CD4-positive, CD25-positive, alpha-beta regulatory T cell (primary cell): ENCODE measurements around the gene SARS1. TPM values are rescaled to one million over a fixed set of nuclear protein-coding genes. Genes with fewer than 3 reads are reported as not detected.

Experiments
- ATAC-seq, 2 donors: fragments of 150-1000 bp; cut with Tn5 transposase; one replicate each; pipeline ENCODE4 v1.10.0; 2021; ENCODE audit warnings: low read depth in 2 of 2, moderate number of reproducible peaks in 2 of 2, moderate library complexity in 1 of 2
- DNase-seq, 3 donors: peaks; one replicate each; pipeline versions ENCODE4 v3.0.0 to v3.0.0-alpha.2; 2012 to 2022; ENCODE audit warnings: mixed read lengths in 1 of 3
- H3K27ac ChIP-seq: one replicate; pipeline ENCODE4 v1.7.0; 2013; ENCODE audit warnings: mild to moderate bottlenecking, low read length; ENCODE audit not compliant: insufficient read depth, poor library complexity, severe bottlenecking
- H3K27me3 ChIP-seq: one replicate; pipeline ENCODE4 v1.7.0; 2013; ENCODE audit warnings: low read length; ENCODE audit not compliant: control insufficient read depth, insufficient read depth
- H3K36me3 ChIP-seq: one replicate; pipeline ENCODE4 v1.7.0; 2013; ENCODE audit warnings: mild to moderate bottlenecking, low read length, moderate library complexity; ENCODE audit not compliant: control insufficient read depth, insufficient read depth
- H3K4me1 ChIP-seq: 2 replicates; pipeline ENCODE4 v1.7.0; 2013; ENCODE audit warnings: mild to moderate bottlenecking, low read length; ENCODE audit not compliant: insufficient read depth, control insufficient read depth, poor library complexity, severe bottlenecking
- H3K4me3 ChIP-seq: one replicate; pipeline ENCODE4 v1.7.0; 2013; ENCODE audit warnings: low read depth, mild to moderate bottlenecking, low read length, moderate library complexity
- H3K9me3 ChIP-seq, 2 experiments: 1 replicate in 1 of 2; 2 replicates in 1 of 2; pipeline ENCODE4 v1.7.0; 2013; ENCODE audit warnings: low read length in 2 of 2, mild to moderate bottlenecking in 1 of 2, moderate library complexity in 1 of 2; ENCODE audit not compliant: control insufficient read depth in 2 of 2
- H3K27ac Mint-ChIP-seq, 3 donors: one replicate each; pipeline ENCODE4 v1.8.0; 2020 to 2022; ENCODE audit warnings: mild to moderate bottlenecking in 3 of 3, mixed read lengths in 3 of 3, moderate library complexity in 2 of 3
- H3K27me3 Mint-ChIP-seq: one replicate; pipeline ENCODE4 v1.8.0; 2022; ENCODE audit warnings: mild to moderate bottlenecking, mixed read lengths
- H3K36me3 Mint-ChIP-seq: one replicate; pipeline ENCODE4 v1.8.0; 2020; ENCODE audit warnings: mixed read lengths
- H3K4me1 Mint-ChIP-seq, 4 donors: one replicate each; pipeline ENCODE4 v1.8.0; 2020 to 2022; ENCODE audit warnings: mixed read lengths in 4 of 4, mild to moderate bottlenecking in 1 of 4
- H3K4me3 Mint-ChIP-seq, 4 donors: one replicate each; pipeline ENCODE4 v1.8.0; 2020 to 2022; ENCODE audit warnings: mild to moderate bottlenecking in 4 of 4, mixed read lengths in 4 of 4, moderate library complexity in 3 of 4
- H3K9me3 Mint-ChIP-seq, 7 donors: one replicate each; pipeline ENCODE4 v1.8.0; 2020 to 2022; ENCODE audit warnings: mixed read lengths in 7 of 7, mild to moderate bottlenecking in 3 of 7, moderate library complexity in 2 of 7
- polyA plus RNA-seq, 4 donors: library from polyadenylated mRNA; unstranded; fragments of 300-500 nt; fragmentation: Illumina TruSeq; gene quantifications; one replicate each; pipeline ENCODE4 v1.2.3, GENCODE V29; 2021
- total RNA-seq: library from RNA; stranded (reverse); gene quantifications from one replicate; pipeline ENCODE4 v1.2.3, GENCODE V29; 2022

Gene SARS1
- total and polyA plus RNA-seq, 5 donors from 2014 or later, result 117 to 173 (median 170) TPM

- peak within 1 kb of the TSS; percentile 39 to 85 (median 72) for H3K4me3 Mint-ChIP-seq
- DNase-seq (peak; percentile 43 to 76 (median 59)), ATAC-seq (peak; percentile 86 to 90)
- H3K9me3 Mint-ChIP-seq, result no peaks in the 10 kb centered on the region
- H3K27ac ChIP-seq, result no peak within 1 kb of the TSS
- peaks cover 13% of the 10 kb centered on the region for H3K4me1 ChIP-seq
- H3K36me3 Mint-ChIP-seq, result no peaks in the 10 kb centered on the region
- peak within 1 kb of the TSS; percentile 13 for H3K4me3 ChIP-seq
- H3K4me1 Mint-ChIP-seq, result peaks cover 0 to 17% (median 4%) of the 10 kb centered on the region in 4 donors
- H3K27me3 ChIP-seq, result peaks cover 8% of the 10 kb centered on the region
- H3K27me3 Mint-ChIP-seq, result peaks cover 29% of the 10 kb centered on the region
- no peaks in the 10 kb centered on the region for H3K9me3 ChIP-seq
- peak within 1 kb of the TSS in 1 of 3 donors; percentile 14 for H3K27ac Mint-ChIP-seq
- H3K36me3 ChIP-seq, result no peaks in the 10 kb centered on the region
Observed at GRCh38 chr1:109248797-109249629, 35.3 kb downstream of the SARS1 start, which contains the start of gene CELSR2. Gene CELSR2 (plus strand): TSS chr1:109249539. CDS start chr1:109250080, 541 bp downstream.

GRCh38 chr1:109249654-109250401, 36.1 kb downstream of the SARS1 start:
- H3K27me3 ChIP-seq, result peaks cover 2% of the 10 kb centered on the region
- no peaks in the 10 kb centered on the region for H3K36me3 ChIP-seq
- Mint-ChIP-seq H3K36me3 (no peaks in the 10 kb centered on the region), H3K27me3 (peaks cover 23% of the 10 kb centered on the region), H3K9me3 (no peaks in the 10 kb centered on the region), H3K4me1 (peaks cover 0 to 17% (median 4%) of the 10 kb centered on the region in 4 donors), H3K27ac (peak overlapping the region in 1 of 3 donors; percentile 14), H3K4me3 (peak overlapping the region in 3 of 4 donors; percentile 47 to 77 (median 67))
- H3K4me3 ChIP-seq, result peak overlapping the region; percentile 13
- no peak overlapping the region for H3K27ac ChIP-seq
- no peaks in the 10 kb centered on the region for H3K9me3 ChIP-seq
- DNase-seq, result no peak
- ATAC-seq, result peak; percentile 14 to 16
- H3K4me1 ChIP-seq, result peaks cover 13% of the 10 kb centered on the region

GRCh38 chr1:109250454-109251276, 36.9 kb downstream of the SARS1 start:
- Histone ChIP-seq H3K36me3 (no peaks in the 10 kb centered on the region), H3K27me3 (peaks cover 2% of the 10 kb centered on the region), H3K27ac (no peak overlapping the region), H3K9me3 (no peaks in the 10 kb centered on the region), H3K4me3 (no peak overlapping the region), H3K4me1 (peaks cover 13% of the 10 kb centered on the region)
- peaks cover 26% of the 10 kb centered on the region for H3K27me3 Mint-ChIP-seq
- H3K4me1 Mint-ChIP-seq, result peaks cover 0 to 19% (median 4%) of the 10 kb centered on the region in 4 donors
- peak overlapping the region; percentile 67 to 84 (median 75) for H3K4me3 Mint-ChIP-seq
- no peak overlapping the region for H3K27ac Mint-ChIP-seq
- no peaks in the 10 kb centered on the region for H3K36me3 Mint-ChIP-seq
- DNase-seq (no peak), ATAC-seq (no peak)
- no peaks in the 10 kb centered on the region for H3K9me3 Mint-ChIP-seq

GRCh38 chr1:109251277-109252166, 37.8 kb downstream of the SARS1 start:
- Histone ChIP-seq H3K36me3 (no peaks in the 10 kb centered on the region), H3K27ac (no peak overlapping the region), H3K4me3 (no peak overlapping the region), H3K4me1 (peaks cover 13% of the 10 kb centered on the region), H3K27me3 (peaks cover 2% of the 10 kb centered on the region), H3K9me3 (no peaks in the 10 kb centered on the region)
- Mint-ChIP-seq H3K4me3 (peak overlapping the region; percentile 43 to 84 (median 68)), H3K27ac (no peak overlapping the region), H3K36me3 (no peaks in the 10 kb centered on the region), H3K4me1 (peaks cover 0 to 21% (median 4%) of the 10 kb centered on the region in 4 donors), H3K27me3 (peaks cover 26% of the 10 kb centered on the region), H3K9me3 (no peaks in the 10 kb centered on the region)
- no peak for DNase-seq
- no peak for ATAC-seq

- ATAC-seq (no peak), DNase-seq (no peak)
- Histone ChIP-seq H3K27me3 (peaks cover 2% of the 10 kb centered on the region), H3K4me3 (no peak overlapping the region), H3K27ac (no peak overlapping the region), H3K9me3 (no peaks in the 10 kb centered on the region), H3K36me3 (no peaks in the 10 kb centered on the region), H3K4me1 (peaks cover 13% of the 10 kb centered on the region)
- Mint-ChIP-seq H3K9me3 (no peaks in the 10 kb centered on the region), H3K4me1 (peaks cover 0 to 21% (median 4%) of the 10 kb centered on the region in 4 donors), H3K27ac (no peak overlapping the region), H3K36me3 (no peaks in the 10 kb centered on the region), H3K4me3 (peak overlapping the region in 2 of 4 donors; percentile 15 to 84), H3K27me3 (peaks cover 21% of the 10 kb centered on the region)
Observed at GRCh38 chr1:109252167-109252892, 38.6 kb downstream of the SARS1 start.

GRCh38 chr1:109252893-109253802, 39.4 kb downstream of the SARS1 start:
- Histone ChIP-seq H3K4me1 (peaks cover 13% of the 10 kb centered on the region), H3K27ac (no peak overlapping the region), H3K36me3 (no peaks in the 10 kb centered on the region), H3K9me3 (no peaks in the 10 kb centered on the region), H3K27me3 (peaks cover 2% of the 10 kb centered on the region), H3K4me3 (no peak overlapping the region)
- peaks cover 21% of the 10 kb centered on the region for H3K27me3 Mint-ChIP-seq
- H3K9me3 Mint-ChIP-seq, result no peaks in the 10 kb centered on the region
- peaks cover 0 to 21% (median 4%) of the 10 kb centered on the region in 4 donors for H3K4me1 Mint-ChIP-seq
- DNase-seq (no peak), ATAC-seq (no peak)
- H3K36me3 Mint-ChIP-seq, result no peaks in the 10 kb centered on the region
- H3K27ac Mint-ChIP-seq, result no peak overlapping the region
- peak overlapping the region in 1 of 4 donors; percentile 58 for H3K4me3 Mint-ChIP-seq
